HG03108 (cell line): ENCODE measurements around the gene RNF135.
"Not testable (repeated sequence)": the region's sequence is repeated elsewhere in the genome, so short reads cannot be mapped to it uniquely, and the experiment has no call there.

Experiments used
- ATAC-seq: cut with Tn5 transposase; IDR thresholded peaks from one replicate; pipeline ENCODE4 v1.9.1; 2021; ENCODE audit warnings: moderate library complexity; ENCODE audit not compliant: unreplicated experiment

Gene RNF135

GRCh38 chr17:30997270-30997669 lies 26.4 kb downstream of the RNF135 start:
- ATAC-seq = no peak

GRCh38 chr17:30997842-30998241 lies 27.0 kb downstream of the RNF135 start:
- no peak for ATAC-seq

- ATAC-seq = no peak
These were observed 31.2 kb downstream of the RNF135 start for GRCh38 chr17:31002047-31002446.

- ATAC-seq = no peak
These were observed 32.5 kb downstream of the RNF135 start for GRCh38 chr17:31003225-31003866.

GRCh38 chr17:31004160-31004559 lies 33.3 kb downstream of the RNF135 start:
- no peak for ATAC-seq

- no peak for ATAC-seq
These were observed 37.0 kb downstream of the RNF135 start for GRCh38 chr17:31007695-31008373.

GRCh38 chr17:31008374-31009041 lies 37.7 kb downstream of the RNF135 start:
- no peak for ATAC-seq

GRCh38 chr17:31009042-31009702 lies 38.3 kb downstream of the RNF135 start:
- ATAC-seq = not testable (repeated sequence)

GRCh38 chr17:31010014-31010413 lies 39.2 kb downstream of the RNF135 start:
- ATAC-seq = not testable (repeated sequence)

- ATAC-seq = no peak
These were observed 43.0 kb downstream of the RNF135 start for GRCh38 chr17:31013844-31014243.

GRCh38 chr17:31015639-31016038 lies 44.8 kb downstream of the RNF135 start:
- no peak for ATAC-seq

- no peak for ATAC-seq
These were observed 48.2 kb downstream of the RNF135 start for GRCh38 chr17:31019004-31019403.

GRCh38 chr17:31023171-31023570 lies 52.3 kb downstream of the RNF135 start:
- ATAC-seq = not testable (repeated sequence)

GRCh38 chr17:31031841-31032240 lies 61.0 kb downstream of the RNF135 start:
- ATAC-seq = no peak

- ATAC-seq = not testable (repeated sequence)
These were observed 64.8 kb downstream of the RNF135 start for GRCh38 chr17:31035611-31036010.

- not testable (repeated sequence) for ATAC-seq
These were observed 70.0 kb downstream of the RNF135 start for GRCh38 chr17:31040837-31041236.

- ATAC-seq = not testable (repeated sequence)
These were observed 71.5 kb downstream of the RNF135 start for GRCh38 chr17:31042378-31042777.

GRCh38 chr17:31046856-31047425 lies 76.1 kb downstream of the RNF135 start:
- ATAC-seq = not testable (repeated sequence)

GRCh38 chr17:31048142-31048541 lies 77.3 kb downstream of the RNF135 start:
- ATAC-seq = no peak

GRCh38 chr17:31048780-31049179 lies 77.9 kb downstream of the RNF135 start:
- no peak for ATAC-seq
